ENCODE measurements around the gene POLD4.

GRCh38 chr11:67387069-67387468, 33.7 kb upstream of the POLD4 start:
- no peak for TF ChIP-seq CTCF (IDR thresholded peaks at IDR 0.05)
- no peak for TF ChIP-seq POLR2A (IDR thresholded peaks at IDR 0.05)
